Measurements from ENCODE around the gene MTR.

DNA sequence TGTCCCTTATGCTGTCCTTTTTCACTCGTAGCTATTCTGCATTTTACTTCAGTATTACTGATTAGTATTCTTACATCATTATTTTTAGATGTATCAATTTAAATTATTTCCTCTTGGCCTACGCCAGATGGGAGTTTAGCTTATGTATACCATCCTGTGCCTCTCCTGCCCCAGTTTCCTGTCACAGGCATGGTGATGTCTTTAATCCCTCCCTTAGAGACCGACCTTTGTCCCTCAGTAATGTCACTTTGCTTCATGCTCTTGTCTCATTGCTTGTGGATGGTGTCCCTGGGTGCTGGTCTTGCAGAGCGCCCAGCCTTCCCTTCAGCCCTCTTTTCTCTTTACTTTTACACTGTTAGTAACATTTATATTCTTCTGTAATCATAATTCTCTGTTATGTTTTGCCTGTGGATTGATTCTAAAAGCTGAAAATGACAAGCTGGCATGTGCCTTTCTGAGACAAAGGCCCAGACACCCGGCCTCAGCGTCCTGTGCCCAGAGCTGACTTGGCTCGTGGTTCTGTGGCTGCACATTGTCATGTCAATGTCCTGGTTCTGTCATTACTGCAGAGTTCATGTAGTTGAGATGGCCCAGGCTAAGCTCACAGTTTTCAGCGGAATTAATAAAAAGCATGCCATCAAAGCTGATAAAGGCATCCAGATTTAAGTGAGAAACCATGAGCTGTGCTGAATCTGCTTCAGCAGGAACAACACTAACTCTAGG is 100.7 kb downstream of the MTR start:
- no peak for TF ChIP-seq ZNF274 (IDR thresholded peaks at IDR 0.05; ENCODE audit: low read depth, low read length)
- TF ChIP-seq YY1 (IDR thresholded peaks at IDR 0.05; ENCODE audit: insufficient read depth, insufficient read length), result no peak
- no peak for TF ChIP-seq SUZ12 (IDR thresholded peaks at IDR 0.05; ENCODE audit: extremely low read depth, insufficient read depth, insufficient read length)
